Measurements from ENCODE around the gene IGHMBP2.

GRCh38 chr11:68965901-68966853, 62.5 kb downstream of the IGHMBP2 start:
- TF ChIP-seq CTCF (IDR thresholded peaks at IDR 0.05) (no peak), POLR2A (IDR thresholded peaks at IDR 0.05) (no peak)

All from esophagus squamous epithelium (tissue), 4 donors.